IPS-11a (cell line): ENCODE measurements around the gene FEN1.
A peak's percentile ranks its signal among the peaks of the same experiment; 100 is the strongest.

Experiments used
- H3K4me3 ChIP-seq: one replicate; pipeline ENCODE4 v1.5.1; 2013; ENCODE audit warnings: low read depth, low read length, control low read depth

Gene FEN1

DNA sequence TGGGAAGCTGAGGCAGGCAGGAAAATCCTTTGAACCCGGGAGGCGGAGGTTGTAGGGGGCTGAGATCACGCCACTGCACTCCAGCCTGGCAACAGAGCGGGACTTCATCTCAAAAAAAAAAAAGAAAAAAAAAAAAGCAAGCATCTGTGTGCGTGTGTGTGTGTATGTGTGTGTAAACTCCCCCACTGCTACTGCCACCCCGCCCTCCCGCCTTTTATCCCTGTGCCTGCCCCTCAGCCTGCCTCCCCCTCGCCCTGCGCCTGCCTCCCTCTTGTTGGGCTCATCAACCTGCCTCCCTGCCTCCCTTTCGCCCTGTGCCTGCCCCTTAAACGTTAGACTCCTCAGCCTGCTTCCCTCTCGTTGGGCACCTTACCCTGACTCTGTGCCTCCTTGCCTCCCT, 18.3 kb upstream of the FEN1 start:
- no peak overlapping the region for H3K4me3 ChIP-seq

DNA sequence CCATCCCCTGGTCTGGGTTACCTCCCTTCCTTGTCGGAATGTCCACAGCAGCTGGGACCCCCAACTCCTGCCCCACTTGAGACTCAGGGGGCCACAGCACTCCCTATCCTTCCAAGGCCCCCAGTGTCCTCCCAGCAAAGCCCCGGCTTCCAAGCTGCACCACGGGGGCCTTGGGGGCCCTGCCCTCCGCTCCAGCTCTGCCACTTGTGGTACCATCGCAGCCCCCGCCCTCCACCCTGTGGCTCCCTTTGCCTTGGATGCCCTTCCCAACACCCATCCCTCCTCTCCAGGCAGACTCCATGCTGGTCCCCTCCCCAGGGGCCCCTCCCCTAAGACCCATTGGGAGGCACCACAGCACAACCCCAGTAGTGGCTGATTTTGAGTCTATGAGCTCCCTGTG, 17.6 kb upstream of the FEN1 start:
- H3K4me3 ChIP-seq = no peak overlapping the region

DNA sequence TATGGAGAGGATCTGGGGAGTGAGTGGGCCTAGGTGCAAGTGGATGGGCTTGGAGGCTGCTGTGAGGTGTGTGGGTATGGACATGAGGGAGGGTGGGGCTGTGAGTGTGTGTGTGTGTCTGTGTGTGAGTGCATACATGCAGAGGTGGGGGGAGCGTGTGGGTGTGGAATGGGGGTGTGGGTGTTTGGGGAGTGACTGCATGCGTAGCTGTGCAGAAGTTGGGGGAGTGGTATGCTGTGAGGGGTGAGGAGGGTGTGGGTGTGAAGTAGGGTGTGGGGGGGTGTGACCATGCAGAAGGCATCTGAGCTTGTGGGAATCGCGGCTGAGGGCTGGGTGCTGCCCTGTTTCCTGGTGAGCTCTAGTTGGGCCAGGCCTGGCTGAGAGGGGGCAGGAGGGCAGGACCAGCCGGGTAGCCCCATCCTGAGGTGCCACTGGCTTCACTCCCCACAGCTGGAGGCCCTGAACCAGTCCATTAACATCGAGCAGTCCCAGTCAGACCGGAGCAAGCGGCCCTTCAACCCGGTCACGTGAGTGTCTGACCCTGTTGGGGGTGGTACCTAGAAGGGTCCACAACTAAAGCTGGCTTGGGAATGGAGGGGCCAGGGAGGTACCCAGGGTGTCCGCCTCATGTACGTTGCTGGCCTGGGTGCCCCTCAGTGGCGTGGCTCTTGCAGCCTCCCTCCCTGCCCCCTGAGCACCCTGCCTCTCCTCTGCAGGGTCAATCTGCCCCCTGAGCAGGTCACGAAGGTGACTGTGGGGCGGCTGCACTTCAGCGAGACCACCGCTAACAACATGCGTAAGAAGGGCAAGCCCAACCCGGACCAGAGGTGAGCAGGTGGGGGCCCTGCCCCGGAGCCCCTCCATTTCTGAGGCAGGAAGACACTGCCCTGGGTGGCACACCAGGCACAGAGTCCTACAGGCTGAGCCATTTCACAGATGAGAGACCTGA, 16.8 kb upstream of the FEN1 start:
- no peak overlapping the region for H3K4me3 ChIP-seq

DNA sequence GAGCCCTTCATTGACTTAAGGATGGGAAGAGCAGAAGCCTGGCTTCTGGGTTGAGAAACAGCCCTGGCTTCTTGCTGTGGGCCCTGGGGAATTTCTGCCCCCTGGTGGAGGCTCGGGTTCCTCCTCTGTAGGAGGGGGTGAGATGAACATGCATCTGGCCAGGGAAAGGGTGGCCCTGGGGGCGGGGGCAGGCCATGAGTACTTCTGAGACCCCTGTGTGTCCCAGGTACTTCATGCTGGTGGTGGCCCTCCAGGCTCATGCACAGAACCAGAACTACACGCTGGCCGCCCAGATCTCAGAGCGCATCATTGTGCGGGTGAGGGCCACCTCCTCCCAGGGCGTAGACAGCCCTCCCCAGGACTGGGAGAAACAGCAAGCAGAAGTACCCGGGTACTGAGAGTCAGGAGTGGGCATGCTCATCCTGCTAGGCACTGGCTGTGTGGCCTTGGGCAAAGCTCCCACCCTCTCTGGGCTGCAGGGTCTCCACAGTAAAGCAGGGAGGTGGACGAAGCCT, 16.1 kb upstream of the FEN1 start:
- H3K4me3 ChIP-seq = no peak overlapping the region

DNA sequence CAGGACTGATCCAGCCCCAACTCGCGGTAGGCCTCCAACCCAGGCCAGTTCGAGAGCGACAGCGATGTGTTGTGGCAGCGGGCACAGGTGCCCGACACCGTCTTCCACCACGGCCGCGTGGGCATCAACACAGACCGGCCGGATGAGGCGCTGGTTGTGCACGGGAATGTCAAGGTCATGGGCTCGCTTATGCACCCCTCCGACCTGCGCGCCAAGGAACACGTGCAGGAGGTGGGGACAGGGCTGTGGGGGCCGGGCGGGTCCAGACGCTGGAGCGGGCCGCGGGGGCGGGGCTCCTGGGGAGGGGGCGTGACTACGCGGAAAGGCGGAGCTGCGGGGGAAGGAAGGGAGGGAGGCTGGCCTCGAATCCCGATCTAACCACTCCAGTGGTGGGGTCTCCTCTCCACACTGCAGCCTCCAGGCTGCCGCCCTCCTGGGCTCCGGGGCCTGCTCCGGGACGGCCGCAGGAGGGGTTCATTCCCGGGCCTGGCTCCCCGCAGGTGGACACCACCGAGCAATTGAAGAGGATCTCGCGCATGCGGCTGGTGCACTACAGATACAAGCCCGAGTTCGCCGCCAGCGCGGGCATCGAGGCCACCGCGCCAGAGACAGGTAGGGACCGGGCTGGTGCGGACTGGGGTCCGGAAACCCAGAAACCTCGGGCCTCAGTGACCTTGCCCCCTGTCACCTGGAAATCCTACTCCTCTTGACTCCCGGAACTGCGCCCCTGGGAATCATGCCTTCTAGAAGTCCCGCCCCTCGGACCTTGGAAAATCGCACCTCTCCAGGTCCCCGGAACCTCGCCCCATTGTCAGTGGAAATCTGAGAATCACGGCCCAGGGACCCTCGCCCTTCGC, 15.2 kb upstream of the FEN1 start:
- H3K4me3 ChIP-seq = no peak overlapping the region

DNA sequence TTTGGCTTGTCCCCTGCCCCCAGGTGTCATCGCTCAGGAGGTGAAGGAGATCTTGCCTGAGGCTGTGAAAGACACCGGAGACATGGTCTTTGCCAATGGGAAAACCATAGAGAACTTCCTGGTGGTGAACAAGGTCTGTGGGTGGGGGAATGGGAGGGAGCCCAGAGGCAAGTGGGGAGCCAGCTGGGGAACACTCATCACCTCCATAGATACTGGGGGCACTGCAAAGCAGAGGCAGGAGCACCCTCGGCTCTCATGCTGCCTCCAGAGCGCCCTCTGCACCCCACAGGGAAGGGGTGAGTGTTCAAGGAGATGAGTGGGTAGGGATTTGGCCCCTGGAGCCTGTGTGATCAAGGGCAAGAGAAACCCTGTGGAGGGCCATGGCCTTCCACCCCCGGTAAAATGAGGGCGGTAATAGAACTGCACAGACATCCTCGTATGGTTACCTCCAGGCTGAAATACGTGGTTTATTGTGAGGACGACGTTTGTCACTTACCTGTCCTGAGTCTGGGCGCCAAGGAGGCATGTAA, 14.3 kb upstream of the FEN1 start:
- no peak overlapping the region for H3K4me3 ChIP-seq

DNA sequence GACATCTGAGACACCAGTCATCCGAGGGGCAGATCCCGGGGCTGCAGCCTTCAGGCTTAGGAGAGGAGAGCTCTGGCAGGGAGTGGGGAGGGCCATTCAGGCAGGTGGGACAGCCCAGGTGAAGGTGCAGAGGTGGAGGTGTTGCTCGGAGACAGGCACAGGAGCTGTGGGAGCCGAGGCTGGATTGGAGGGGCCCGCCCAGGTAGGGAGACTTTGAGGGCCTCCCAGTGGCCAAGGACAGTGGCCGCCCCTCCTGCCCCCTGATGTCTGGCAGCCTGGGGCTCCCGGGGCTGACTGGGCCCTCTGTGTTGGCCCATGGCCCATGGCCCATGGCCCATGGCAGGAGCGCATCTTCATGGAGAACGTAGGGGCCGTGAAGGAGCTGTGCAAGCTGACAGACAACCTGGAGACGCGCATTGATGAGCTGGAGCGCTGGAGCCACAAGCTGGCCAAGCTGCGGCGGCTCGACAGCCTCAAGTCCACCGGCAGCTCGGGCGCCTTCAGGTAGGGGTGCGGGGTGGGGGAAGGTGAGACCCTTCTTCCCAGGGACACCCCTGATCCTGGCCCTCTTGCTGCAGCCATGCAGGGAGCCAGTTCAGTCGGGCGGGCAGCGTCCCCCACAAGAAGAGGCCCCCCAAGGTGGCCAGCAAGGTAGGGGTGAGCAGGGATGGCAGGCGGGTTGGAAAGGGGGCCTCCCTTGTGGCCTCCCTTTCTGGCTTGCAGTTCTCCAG, 13.6 kb upstream of the FEN1 start:
- no peak overlapping the region for H3K4me3 ChIP-seq

DNA sequence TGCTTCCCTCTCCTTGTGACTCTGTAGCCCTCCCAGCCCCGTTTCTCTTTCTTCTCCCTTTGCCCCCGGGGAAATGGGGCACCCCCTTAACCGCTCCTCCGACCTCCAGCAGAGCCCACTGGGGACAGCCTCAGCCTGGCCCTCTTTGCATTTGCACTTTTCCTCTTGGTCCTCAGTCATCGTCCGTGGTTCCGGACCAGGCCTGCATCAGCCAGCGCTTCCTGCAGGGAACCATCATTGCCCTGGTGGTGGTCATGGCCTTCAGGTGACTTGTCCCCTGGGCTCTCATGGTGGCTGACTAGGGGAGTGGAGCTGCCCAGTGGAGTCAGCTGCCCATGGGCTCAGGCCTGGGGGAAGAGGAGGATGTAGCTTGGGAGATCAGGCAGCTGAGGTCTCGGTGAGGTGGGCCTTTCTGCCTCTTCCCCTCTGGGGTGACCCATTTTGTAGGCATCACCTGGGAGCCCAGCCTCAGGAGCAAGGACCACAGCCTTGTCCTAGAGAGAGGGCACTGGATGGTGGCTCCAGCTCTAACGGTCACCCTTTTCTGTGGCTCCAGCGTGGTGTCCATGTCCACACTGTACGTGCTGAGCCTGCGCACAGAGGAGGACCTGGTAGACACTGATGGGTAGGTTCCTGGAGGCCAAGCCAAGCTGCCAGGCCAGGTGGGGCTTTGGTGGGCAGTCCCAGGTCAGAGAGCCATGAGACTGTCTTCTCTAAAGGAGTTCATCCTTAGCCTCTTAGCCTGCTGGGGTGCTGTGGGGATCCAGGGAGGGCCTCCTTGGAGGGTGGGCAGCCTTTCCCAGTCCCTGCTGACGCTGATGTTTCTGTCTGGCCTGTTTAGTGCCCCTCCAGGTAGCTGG, 12.8 kb upstream of the FEN1 start:
- H3K4me3 ChIP-seq = no peak overlapping the region

DNA sequence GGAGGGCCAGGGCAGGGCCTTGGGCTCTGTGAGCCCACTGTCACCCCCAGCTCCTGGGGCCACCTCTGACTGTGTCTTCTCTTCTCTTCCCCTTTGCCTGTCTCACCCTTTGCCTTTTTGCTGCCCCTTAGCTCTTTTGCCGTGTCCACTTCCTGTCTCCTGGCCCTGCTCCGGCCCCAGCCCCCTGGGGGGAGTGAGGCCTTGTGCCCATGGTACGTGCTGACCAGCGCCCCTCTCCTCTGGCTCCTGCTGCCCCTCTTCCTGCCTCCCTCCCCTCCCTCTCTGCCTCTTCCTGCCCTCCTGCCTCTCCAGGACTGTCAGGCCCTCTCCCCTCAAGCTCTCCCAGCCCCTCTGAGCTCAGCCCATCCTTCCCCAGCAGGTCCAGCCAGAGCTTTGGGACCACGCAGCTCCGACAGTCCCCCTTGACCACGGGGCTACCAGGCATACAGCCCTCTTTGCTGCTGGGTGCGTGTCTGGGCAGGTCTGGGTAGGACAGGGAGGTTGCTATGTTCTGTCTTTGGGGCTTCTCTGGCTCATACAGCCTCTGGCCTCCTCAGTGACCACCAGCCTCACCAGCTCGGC, 12.0 kb upstream of the FEN1 start:
- no peak overlapping the region for H3K4me3 ChIP-seq

DNA sequence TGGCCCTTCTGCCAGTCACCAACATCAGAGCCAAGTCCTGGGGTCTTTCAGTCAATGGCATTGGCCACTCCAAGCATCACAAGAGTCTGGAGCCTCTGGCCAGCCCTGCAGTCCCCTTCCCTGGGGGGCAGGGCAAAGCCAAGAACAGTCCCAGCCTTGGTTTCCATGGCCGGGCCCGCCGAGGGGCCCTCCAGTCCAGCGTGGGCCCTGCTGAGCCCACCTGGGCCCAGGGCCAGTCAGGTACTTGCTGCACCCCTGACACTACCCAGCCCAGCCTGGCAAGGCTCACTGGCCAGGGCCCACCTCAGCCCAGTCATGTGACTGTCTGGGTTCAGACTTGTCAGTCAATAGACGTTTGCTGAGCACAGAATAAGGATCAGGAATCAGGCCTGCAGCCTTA, 11.1 kb upstream of the FEN1 start:
- no peak overlapping the region for H3K4me3 ChIP-seq

DNA sequence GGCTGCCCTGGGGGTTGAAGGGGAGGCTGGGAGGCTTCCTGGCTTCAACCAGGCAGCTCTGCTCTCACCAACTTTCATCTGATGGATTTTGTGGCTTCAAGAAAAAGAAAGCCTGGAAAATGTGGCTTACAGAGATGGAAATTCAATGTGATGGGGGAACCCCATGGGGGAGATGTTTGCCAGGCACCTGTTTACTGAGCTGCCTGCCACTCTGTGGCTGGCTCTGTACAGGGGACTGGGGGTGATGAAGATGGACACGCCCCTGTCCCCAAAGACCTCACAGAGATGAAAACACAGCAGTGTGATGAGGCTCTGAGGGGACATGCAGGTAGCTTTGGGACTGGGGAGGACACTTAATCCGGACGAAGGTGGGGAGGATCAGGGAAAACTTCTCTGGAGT, 10.4 kb upstream of the FEN1 start:
- no peak overlapping the region for H3K4me3 ChIP-seq

DNA sequence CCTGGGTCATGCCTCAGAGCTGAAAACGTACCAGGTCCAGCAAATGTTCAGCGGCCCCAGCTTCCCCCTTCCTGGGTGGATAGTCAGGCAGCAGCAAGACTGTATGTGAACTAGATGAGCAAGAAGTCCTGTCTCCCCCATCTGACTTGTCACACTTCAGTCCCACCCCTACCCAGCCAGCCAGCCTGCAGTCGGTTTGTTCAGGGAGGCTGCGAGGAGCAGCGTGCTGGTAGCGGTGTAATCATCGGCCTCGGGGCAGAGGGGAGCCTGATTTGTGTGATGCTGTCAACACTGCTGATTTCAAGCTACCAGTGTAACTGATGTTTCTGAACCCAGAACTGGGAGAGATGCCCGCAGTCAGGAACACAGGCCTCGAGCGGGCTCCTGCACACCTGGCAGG, 9.9 kb upstream of the FEN1 start:
- no peak overlapping the region for H3K4me3 ChIP-seq

DNA sequence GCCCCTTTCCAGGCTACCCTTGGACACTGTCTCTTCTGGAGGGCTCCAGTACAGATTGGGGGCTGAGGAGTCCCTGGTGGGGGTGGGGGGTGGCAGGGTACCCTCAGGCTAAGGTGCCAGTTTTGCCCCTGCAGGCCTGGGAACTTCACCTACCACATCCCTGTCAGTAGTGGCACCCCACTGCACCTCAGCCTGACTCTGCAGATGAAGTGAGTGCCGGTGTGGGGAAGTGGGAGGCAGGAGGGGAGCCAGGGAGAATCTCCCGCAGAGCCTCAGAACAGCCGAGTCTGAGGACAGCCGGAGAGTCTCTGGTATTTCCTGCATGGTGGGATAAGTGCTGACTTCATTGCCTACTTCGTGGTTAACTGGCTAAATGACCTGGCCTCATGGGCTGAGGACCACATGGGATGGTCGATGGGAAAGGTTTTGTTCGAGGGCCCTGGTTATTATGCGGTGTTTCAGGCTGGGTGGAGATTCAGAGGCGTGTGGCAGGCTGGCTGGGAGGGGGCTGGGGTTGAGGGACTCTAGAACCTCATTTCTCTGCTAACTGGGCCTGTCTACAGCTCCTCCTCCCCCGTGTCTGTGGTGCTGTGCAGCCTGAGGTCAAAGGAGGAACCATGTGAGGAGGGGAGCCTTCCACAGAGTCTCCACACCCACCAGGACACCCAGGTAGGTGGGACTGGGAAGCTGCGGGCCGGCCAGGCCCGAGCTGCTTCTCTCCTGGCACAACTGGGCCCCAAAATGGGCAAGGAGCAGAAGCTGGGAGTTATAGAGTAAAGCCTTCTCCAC, 8.8 kb upstream of the FEN1 start:
- H3K4me3 ChIP-seq = no peak overlapping the region

DNA sequence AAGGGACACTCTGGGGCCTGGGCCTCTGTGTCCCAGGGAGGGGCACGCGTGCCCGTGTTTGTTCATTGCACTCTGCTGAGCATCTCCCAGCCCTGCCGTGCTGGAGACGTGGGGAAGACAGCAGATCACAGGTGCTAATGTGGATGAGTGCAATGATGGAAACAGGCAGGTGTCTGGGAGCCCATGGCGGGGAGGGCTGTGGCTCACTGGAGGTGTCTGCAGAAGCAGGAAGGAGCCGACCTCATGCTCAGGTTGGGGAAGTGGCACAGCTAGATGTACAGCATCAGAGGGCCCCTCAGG, 8.3 kb upstream of the FEN1 start:
- H3K4me3 ChIP-seq = no peak overlapping the region

DNA sequence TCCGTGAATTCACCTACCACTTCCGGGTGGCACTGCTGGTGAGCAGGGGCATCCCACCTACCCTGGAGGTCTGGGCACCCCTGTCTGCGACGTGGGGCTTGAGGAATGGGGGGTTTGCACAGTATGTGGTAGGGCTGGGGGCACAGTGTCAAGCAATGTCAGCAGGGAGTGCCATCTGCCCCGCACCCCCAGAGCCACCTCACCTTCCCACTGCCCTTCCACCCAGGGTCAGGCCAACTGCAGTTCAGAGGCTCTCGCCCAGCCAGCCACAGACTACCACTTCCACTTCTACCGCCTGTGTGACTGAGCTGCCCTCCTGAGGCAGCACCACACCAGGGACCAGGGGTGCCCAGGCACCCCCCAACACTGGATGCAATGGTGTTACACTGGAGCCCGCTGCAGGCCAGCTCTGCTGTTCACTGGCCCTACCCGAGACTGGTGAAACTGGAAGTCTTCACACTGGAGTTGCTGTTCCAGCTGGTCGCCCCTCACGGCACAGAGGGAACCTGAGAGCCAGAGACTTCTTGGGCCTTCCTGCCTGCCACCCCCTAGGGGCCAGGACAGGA, 6.8 kb upstream of the FEN1 start:
- no peak overlapping the region for H3K4me3 ChIP-seq

DNA sequence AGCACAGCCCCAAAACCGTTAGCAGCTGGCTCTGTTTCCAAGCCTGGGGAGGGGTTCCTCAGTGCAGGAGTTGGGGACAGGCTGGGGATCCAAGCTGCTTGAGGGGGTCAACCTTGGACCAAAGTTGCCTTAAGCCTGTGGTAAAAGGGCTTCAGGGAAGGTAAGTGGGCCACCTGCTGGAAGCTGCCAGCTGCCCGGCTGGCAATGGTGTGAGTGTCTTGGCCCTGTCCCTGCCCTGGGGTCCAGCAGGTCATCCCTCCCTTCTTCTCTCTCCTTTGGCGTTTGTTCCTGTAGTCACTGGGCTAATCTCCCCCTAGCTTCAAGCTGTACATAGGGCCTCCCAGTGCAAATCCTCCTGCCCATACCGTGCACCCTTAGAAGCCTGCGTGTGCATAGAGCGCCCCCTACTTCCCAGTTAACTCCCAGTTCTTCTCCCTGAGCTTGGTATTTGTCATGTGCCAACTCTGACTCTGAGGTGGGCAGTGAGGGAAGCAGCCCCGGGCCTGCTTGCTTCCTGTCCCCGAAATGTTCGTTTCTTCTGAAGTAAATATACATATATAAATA, 4.7 kb upstream of the FEN1 start:
- no peak overlapping the region for H3K4me3 ChIP-seq

DNA sequence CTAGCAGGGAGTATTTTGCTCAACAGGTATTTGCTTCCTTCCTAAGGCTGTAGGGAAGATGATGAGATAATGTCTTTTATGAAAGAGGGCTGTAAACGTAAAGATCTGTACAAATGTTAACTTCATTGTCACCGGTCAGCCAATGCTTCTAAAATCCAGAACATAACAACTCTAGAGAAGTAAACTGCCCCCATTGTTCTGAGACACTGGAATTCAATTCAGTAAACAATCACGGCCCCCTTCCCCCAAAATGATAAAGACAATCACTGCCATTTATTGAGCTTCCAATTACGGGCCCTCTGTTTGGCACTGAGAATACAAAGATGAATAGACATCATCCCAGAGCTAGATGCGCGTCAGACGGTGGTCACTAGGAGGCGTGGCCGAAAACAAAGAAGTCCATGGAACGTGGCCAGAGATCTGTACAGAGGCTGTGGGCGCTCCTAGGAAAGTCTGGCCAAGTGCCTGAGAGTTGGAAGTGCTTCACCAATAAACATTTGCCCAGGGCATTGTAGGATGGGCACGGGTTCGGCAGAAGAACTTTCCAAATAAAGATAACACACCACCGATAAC, 888 bp upstream of the FEN1 start:
- H3K4me3 ChIP-seq = peak overlapping the region; percentile 81
